ENCODE results near the gene TNF. TPM values are rescaled to one million over a fixed set of nuclear protein-coding genes. Genes with fewer than 3 reads are reported as not detected.

TNF gene
- total and polyA plus RNA-seq, 11 donors = 0.15 to 7.6 (median 0.44) TPM; not detected in 1

- DNase-seq = no peak
- WGBS, 4 donors = 52 to 59% (median 54%) methylated on average over 8 to 12 of the region's 12 CpGs
- Histone ChIP-seq H3K36me3 (peaks cover 2 to 53% (median 52%) of the 10 kb centered on the region in 9 donors), H3K4me1 (peaks cover 0 to 8% (median 0%) of the 10 kb centered on the region in 12 donors), H3K4me3 (no peak overlapping the region), H3K27me3 (no peaks in the 10 kb centered on the region), H3K9me3 (no peaks in the 10 kb centered on the region), H3K27ac (peak overlapping the region in 1 of 12 donors; percentile 2)
- intact Hi-C loops (cut with DNase I) = loop anchor here in 1 of 10 donors (5.0 kb wide), 1 partner anchor 37 kb away; no protein-coding TSS in a partner anchor
- ATAC-seq = peak in 2 of 4 donors; percentile 3
- TF ChIP-seq POLR2A (IDR thresholded peaks at IDR 0.05) = no peak
- TF ChIP-seq, protein P1, sequence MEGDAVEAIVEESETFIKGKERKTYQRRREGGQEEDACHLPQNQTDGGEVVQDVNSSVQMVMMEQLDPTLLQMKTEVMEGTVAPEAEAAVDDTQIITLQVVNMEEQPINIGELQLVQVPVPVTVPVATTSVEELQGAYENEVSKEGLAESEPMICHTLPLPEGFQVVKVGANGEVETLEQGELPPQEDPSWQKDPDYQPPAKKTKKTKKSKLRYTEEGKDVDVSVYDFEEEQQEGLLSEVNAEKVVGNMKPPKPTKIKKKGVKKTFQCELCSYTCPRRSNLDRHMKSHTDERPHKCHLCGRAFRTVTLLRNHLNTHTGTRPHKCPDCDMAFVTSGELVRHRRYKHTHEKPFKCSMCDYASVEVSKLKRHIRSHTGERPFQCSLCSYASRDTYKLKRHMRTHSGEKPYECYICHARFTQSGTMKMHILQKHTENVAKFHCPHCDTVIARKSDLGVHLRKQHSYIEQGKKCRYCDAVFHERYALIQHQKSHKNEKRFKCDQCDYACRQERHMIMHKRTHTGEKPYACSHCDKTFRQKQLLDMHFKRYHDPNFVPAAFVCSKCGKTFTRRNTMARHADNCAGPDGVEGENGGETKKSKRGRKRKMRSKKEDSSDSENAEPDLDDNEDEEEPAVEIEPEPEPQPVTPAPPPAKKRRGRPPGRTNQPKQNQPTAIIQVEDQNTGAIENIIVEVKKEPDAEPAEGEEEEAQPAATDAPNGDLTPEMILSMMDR (IDR thresholded peaks at IDR 0.05) = no peak
Observed at GRCh38 chr6:31529329-31530150, 45.8 kb upstream of the TNF start.

- 64 to 75% (median 70%) methylated on average over 5 to 6 of the region's 6 CpGs for WGBS, 4 donors
- H3K4me3 ChIP-seq = no peak overlapping the region
- peaks cover 2 to 64% (median 63%) of the 10 kb centered on the region in 9 donors for H3K36me3 ChIP-seq
- peaks cover 0 to 8% (median 0%) of the 10 kb centered on the region in 12 donors for H3K4me1 ChIP-seq
- intact Hi-C loops (cut with DNase I) = loop anchor here in 1 of 10 donors (5.0 kb wide), 1 partner anchor 38 kb away; no protein-coding TSS in a partner anchor
- TF ChIP-seq POLR2A (IDR thresholded peaks at IDR 0.05) = no peak
- TF ChIP-seq, protein P1 (IDR thresholded peaks at IDR 0.05) = no peak
- no peaks in the 10 kb centered on the region for H3K9me3 ChIP-seq
- ATAC-seq = no peak
- H3K27me3 ChIP-seq = no peaks in the 10 kb centered on the region
- no peak overlapping the region for H3K27ac ChIP-seq
- DNase-seq = no peak
Observed at GRCh38 chr6:31530659-31531058, 44.7 kb upstream of the TNF start.

DNA sequence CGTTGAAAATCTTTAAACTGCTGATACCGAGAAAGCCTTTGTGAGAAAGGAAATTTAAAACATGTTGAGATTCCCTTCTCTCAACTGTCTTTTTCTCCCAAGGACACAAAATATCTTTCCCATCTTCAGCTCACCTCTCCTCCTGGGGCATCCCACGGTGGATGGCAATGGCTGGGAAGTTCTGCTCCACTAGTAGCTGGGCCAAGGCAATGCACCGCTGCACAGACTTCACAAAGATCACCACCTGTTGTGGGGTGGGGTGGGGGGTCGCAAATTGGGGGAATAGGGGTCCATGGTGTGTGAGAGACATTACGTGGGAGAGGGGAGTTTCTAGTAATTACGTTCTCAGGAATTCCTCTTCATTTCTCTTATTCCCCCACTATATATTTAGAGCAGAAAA, 44.2 kb upstream of the TNF start:
- no peak for TF ChIP-seq POLR2A (IDR thresholded peaks at IDR 0.05)
- TF ChIP-seq, protein P1 (IDR thresholded peaks at IDR 0.05) = no peak
- Histone ChIP-seq H3K27me3 (no peaks in the 10 kb centered on the region), H3K4me3 (no peak overlapping the region), H3K36me3 (peaks cover 2 to 69% (median 68%) of the 10 kb centered on the region in 9 donors), H3K4me1 (peaks cover 0 to 8% (median 0%) of the 10 kb centered on the region in 12 donors), H3K9me3 (no peaks in the 10 kb centered on the region), H3K27ac (no peak overlapping the region)
- intact Hi-C loops (cut with DNase I) = loop anchor here in 1 of 10 donors (5.0 kb wide), 1 partner anchor 39 kb away; no protein-coding TSS in a partner anchor
- DNase-seq = no peak
- 83 to 93% (median 90%) methylated on average over 7 of the region's 7 CpGs for WGBS, 4 donors
- ATAC-seq = no peak

All from heart left ventricle (tissue), 16 donors.